Parathyroid adenoma (tissue), 2 donors: ENCODE results near the gene C16orf82.

ENCODE experiments used
- H2AFZ ChIP-seq: fragments of 300-600 bp; sonication (generic); one replicate; pipeline ENCODE4 v1.7.0; 2017; ENCODE audit warnings: antibody characterized with exemption, mild to moderate bottlenecking
- H3K27ac ChIP-seq: fragments of 300-600 bp; sonication (generic); one replicate; pipeline ENCODE4 v1.7.0; 2017
- H3K27me3 ChIP-seq: fragments of 300-600 bp; sonication (generic); one replicate; pipeline ENCODE4 v1.7.0; 2017; ENCODE audit warnings: low read length; ENCODE audit not compliant: control insufficient read depth, insufficient read depth
- H3K36me3 ChIP-seq: fragments of 300-600 bp; sonication (generic); one replicate; pipeline ENCODE4 v1.7.0; 2017; ENCODE audit warnings: low read length; ENCODE audit not compliant: control insufficient read depth, insufficient read depth
- H3K4me1 ChIP-seq: fragments of 300-600 bp; sonication (generic); one replicate; pipeline ENCODE4 v1.7.0; 2017; ENCODE audit warnings: control low read depth
- H3K4me2 ChIP-seq: fragments of 300-600 bp; sonication (generic); one replicate; pipeline ENCODE4 v1.7.0; 2017; ENCODE audit warnings: low read length
- H3K4me3 ChIP-seq: fragments of 300-600 bp; sonication (generic); one replicate; pipeline ENCODE4 v1.7.0; 2017; ENCODE audit warnings: low read depth, low read length
- H3K79me2 ChIP-seq: fragments of 300-600 bp; sonication (generic); one replicate; pipeline ENCODE4 v1.7.0; 2017; ENCODE audit warnings: control low read depth
- H3K9ac ChIP-seq: fragments of 300-600 bp; sonication (generic); one replicate; pipeline ENCODE4 v1.7.0; 2017; ENCODE audit warnings: mild to moderate bottlenecking
- H3K9me3 ChIP-seq: fragments of 300-600 bp; sonication (generic); one replicate; pipeline ENCODE4 v1.7.0; 2017; ENCODE audit warnings: low read length; ENCODE audit not compliant: control insufficient read depth
- TF ChIP-seq, protein P1 (sequence below): fragments of 300-600 bp; sonication (generic); IDR thresholded peaks from one replicate; pipeline ENCODE4 v1.7.0; 2017; ENCODE audit warnings: antibody characterized with exemption, mild to moderate bottlenecking
- donor health status: primary hyperparathyroidism.

Gene C16orf82

DNA sequence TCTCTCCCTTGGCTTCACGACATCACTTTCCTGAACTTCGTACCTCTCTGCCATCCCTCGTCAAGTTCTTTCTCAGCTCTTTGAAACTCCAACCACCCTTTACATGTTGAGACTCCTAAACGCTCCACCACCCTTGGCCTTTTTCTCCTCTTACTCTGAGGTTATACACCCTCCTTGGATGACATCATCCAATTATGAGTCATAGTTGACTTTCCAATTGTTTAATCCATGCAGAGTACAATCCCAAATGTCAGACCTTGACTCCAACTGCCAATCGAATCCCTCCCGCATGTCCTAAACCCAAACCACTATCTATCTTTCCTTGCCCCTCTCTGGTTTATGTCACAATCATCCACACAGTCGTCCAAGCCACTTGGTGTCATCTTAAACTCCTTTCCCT is 18.4 kb upstream of the C16orf82 start:
- Histone ChIP-seq H3K4me2 (no peak overlapping the region), H3K4me1 (no peaks in the 10 kb centered on the region), H3K79me2 (no peaks in the 10 kb centered on the region), H3K9me3 (no peaks in the 10 kb centered on the region), H2AFZ (no peak overlapping the region), H3K27ac (no peak overlapping the region), H3K9ac (no peak overlapping the region), H3K4me3 (no peak overlapping the region), H3K36me3 (no peaks in the 10 kb centered on the region), H3K27me3 (no peaks in the 10 kb centered on the region)
- TF ChIP-seq, protein P1, sequence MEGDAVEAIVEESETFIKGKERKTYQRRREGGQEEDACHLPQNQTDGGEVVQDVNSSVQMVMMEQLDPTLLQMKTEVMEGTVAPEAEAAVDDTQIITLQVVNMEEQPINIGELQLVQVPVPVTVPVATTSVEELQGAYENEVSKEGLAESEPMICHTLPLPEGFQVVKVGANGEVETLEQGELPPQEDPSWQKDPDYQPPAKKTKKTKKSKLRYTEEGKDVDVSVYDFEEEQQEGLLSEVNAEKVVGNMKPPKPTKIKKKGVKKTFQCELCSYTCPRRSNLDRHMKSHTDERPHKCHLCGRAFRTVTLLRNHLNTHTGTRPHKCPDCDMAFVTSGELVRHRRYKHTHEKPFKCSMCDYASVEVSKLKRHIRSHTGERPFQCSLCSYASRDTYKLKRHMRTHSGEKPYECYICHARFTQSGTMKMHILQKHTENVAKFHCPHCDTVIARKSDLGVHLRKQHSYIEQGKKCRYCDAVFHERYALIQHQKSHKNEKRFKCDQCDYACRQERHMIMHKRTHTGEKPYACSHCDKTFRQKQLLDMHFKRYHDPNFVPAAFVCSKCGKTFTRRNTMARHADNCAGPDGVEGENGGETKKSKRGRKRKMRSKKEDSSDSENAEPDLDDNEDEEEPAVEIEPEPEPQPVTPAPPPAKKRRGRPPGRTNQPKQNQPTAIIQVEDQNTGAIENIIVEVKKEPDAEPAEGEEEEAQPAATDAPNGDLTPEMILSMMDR: no peak

DNA sequence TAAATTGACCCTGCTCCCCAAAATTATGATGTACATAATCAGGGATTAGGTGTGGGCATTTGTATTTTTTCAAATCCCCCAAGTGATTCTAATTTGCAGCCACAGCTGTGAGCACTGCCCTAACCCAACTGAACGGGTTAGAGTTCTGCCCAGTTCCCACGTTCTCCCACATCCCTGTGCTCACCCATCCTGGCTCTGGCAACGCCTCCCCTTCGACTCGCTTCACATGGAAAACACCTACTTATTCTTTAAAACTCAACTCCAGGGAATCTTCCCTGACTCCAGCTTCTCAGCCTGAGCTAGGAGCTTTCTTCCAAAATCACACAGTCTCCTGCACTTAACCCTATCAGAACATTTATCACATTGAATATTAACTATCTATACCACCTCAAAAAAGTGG is 17.6 kb upstream of the C16orf82 start:
- Histone ChIP-seq H3K4me3 (no peak overlapping the region), H3K27me3 (no peaks in the 10 kb centered on the region), H3K4me2 (no peak overlapping the region), H3K4me1 (no peaks in the 10 kb centered on the region), H2AFZ (no peak overlapping the region), H3K36me3 (no peaks in the 10 kb centered on the region), H3K27ac (no peak overlapping the region), H3K9me3 (no peaks in the 10 kb centered on the region), H3K79me2 (no peaks in the 10 kb centered on the region), H3K9ac (no peak overlapping the region)
- TF ChIP-seq, protein P1: no peak

DNA sequence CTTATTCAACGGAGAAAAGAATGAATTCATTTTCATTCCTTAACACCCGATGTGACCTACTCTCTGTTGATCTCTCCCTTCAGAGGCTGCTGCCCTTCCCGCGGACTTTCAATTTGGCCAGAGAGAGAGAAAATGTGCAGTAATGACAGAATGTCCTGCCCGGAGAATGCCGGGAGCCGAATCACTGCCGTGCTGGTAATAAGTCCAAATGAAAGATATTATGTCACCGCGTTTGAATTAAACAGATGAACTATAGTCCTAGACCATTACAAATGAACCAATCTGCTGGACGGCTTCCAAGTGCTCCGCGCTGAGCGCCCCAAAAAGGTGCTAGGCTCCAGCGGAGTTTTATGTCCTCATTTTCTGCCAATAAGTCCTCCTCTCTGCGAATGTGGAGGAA is 14.7 kb upstream of the C16orf82 start:
- Histone ChIP-seq H3K36me3 (no peaks in the 10 kb centered on the region), H3K27ac (no peak overlapping the region), H3K79me2 (no peaks in the 10 kb centered on the region), H3K4me3 (no peak overlapping the region), H3K27me3 (no peaks in the 10 kb centered on the region), H3K4me1 (no peaks in the 10 kb centered on the region), H3K4me2 (no peak overlapping the region), H3K9ac (no peak overlapping the region), H3K9me3 (no peaks in the 10 kb centered on the region), H2AFZ (no peak overlapping the region)
- TF ChIP-seq, protein P1: no peak

DNA sequence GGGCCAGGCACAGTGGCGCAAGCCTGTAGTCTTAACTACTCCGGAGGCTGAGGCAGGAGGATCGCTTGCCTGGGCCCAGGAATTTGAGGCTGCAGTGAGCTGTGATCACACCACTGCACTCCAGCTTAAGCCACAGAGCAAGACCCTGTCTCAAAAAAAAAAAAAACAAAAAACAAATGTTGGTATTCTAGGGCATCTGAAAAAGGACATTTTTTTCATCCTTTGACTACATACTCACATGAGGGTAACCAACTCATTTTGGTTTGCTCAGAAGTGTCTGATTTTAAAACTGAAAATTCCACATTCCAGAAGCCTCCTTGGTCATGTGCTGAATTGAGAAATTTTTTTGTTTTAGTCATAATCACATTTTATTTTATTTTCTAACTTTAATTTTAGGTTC is 12.7 kb upstream of the C16orf82 start:
- H3K4me3 ChIP-seq: no peak overlapping the region
- TF ChIP-seq, protein P1: no peak
- no peak overlapping the region for H2AFZ ChIP-seq
- no peak overlapping the region for H3K4me2 ChIP-seq
- H3K9ac ChIP-seq: no peak overlapping the region
- no peaks in the 10 kb centered on the region for H3K9me3 ChIP-seq
- no peak overlapping the region for H3K27ac ChIP-seq
- no peaks in the 10 kb centered on the region for H3K79me2 ChIP-seq
- H3K36me3 ChIP-seq: no peaks in the 10 kb centered on the region
- no peaks in the 10 kb centered on the region for H3K27me3 ChIP-seq
- no peaks in the 10 kb centered on the region for H3K4me1 ChIP-seq

DNA sequence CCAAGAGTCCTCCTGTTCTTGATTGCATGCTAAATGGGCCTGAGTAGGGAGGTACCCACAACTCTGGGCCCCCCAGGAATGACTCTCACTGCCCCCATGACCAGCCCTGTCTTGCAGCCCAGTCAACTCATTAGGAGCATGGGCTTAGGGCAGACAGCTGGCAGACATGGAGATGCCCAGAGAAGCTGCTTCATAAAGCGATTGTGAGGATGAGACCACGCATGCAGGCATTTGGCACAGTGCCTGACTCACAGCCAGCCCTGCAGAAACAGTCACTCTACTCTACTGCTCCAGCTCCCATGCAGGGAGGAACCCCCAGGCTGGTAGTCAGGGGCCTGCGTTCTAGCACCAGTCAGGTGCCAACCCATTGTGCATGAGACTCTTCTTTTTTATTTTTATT is 8.4 kb upstream of the C16orf82 start:
- Histone ChIP-seq H3K27me3 (no peaks in the 10 kb centered on the region), H3K9me3 (no peaks in the 10 kb centered on the region)

More for the DNA sequence above, 8.4 kb upstream of the C16orf82 start:
- Histone ChIP-seq H3K36me3 (no peaks in the 10 kb centered on the region), H3K9ac (no peak overlapping the region), H3K4me3 (no peak overlapping the region), H3K27ac (no peak overlapping the region), H3K4me1 (no peaks in the 10 kb centered on the region), H2AFZ (no peak overlapping the region), H3K79me2 (no peaks in the 10 kb centered on the region), H3K4me2 (no peak overlapping the region)
- TF ChIP-seq, protein P1: no peak
